HTERT RPE-1 (cell line): ENCODE results near the gene TRAPPC12.

Experiments used
- in situ Hi-C: fragments of 300-500 bp; cut with MboI; formaldehyde crosslinking; loops from 4 replicates; pipeline ENCODE4 v1.14.3; 2020; ENCODE audit warnings: low sequenced_read_pairs

The TRAPPC12 gene

DNA sequence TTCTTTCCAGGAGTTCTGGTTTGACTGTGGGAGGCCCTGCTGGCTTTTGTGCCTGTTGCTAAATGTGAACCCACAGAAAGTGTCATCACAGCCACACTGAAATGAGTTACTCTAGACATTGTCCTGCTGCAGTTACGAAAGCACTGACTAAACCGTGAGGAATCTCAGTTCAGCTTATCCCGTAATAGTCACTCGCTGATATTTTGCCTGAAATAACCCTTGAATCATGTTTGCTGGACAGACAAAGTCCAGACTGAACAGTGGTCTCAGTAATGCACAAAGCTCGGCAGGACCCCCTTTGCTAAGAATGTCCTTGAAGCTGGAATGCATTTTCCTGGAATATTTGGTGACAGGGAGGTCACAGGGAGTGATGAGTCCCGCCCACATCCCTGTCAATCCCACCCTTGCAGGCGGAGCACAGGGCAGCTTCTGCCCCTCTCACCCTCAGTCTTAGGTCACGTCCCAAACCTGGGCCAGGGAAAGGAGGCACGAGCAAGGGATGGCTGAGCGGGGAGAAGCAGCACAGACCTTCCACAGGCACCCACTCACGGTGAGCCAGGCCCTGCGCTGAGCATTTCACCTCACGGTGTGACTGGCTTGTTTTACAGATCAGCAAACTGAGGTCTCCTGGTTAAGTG is 86.5 kb downstream of the TRAPPC12 start:
- in situ Hi-C loops = no loop called here

DNA sequence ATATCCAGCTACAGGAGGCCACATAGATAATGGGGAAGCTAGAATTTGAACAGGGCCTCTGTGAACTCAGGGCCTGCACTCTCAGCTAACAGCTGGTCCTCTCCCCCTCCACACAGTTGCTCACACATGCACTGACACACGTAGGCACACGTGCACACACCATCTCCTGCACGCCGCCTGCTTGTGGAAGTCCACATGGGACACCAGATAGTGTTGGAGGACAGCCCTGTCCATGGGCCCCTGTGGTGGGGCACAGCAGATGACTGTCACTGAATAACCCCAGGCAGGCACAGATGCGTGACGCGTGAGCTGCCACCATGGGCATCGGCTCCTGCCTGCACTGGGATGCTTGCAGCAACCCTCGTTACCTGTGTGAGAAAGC is 87.0 kb downstream of the TRAPPC12 start:
- in situ Hi-C loops = no loop called here

DNA sequence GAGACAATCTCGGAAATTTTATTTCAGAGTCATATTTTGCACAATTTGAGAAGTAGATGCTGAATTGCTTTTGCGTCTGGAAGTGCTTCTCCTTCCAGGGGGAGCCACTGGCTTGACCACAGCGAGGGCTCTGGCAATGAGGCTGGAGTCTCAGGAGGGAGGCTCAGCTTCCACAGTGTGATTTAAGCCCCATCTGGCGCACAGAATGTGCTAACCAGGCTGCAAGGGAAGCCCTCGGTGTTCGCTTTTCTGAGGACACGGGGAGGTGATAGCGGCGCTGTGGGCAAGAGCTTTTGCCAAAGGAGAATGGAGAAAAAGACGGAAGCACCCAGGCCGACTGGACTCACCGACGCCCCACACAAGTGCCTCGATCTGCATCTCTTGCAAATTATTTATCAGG is 87.5 kb downstream of the TRAPPC12 start:
- in situ Hi-C loops = no loop called here

DNA sequence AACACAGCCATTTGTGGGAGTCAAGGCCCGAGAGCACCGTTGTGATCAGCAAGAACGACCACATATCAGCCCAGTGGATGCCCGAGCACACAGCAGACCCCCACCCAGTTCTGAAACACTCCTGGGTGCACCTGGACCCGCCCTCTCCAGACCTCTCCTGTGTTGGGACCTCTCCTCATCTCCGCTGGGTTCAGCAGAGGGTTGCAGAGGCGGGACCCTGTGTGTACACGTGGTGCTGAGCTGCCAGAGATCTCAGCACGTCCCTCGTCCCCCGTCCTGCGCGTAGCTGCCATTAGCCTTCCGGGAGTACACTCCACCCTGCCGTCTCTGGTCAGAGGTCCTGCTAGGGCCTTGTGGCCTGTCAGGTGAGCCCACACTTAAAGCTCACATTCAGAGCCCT is 88.2 kb downstream of the TRAPPC12 start:
- in situ Hi-C loops = no loop called here

DNA sequence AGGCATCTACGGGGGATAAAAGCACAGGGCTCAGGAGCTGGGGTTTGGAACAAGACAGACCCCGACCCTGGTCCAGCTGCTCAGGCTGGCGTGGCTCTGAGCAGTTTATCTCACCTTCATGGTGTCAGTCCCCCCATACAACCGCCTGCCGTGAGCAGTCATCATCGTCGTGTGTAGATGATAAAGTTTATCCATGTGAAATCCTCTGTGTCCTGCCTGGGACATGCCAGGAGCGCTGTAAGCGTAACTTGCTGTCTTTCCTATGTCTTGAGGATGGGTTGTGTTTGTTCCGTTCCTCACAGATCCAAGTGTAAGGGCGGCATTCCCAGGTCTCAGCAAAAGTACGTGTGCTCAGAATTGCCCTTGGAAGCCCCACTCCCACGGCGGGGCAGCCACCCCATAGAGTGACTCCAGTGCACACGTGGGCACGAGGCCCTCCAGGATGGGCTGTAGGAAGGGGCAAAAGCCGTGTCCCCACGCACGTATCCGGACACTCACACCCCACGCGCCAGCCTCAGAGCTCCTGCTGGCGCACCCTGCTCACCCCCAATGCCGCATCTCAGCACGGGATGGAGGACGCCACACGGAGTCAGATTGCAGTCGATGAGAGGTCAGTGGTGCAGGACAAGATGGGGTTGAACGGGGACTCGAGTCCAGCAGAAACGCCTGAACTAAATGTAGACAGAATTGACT is 88.9 kb downstream of the TRAPPC12 start:
- in situ Hi-C loops = no loop called here

DNA sequence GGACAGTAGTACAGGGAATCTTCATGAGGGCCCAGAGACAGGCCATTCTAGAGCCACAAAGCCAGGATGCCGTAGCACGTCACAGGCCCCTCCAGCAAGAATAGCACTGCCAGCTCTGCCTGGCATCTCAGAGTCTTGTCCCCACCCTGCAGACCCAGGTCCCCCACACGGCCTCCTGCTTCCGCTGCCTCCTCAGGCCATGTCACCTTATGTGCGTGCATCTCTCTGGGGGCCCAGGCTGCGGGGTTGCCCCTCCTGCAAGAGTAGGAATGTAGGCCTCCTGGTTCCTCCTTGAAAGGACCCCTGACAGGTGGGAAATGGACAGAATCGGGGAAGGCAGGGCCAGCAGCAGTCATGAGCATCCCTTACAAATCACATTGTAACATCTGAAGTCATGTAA is 90.0 kb downstream of the TRAPPC12 start:
- in situ Hi-C loops = no loop called here

DNA sequence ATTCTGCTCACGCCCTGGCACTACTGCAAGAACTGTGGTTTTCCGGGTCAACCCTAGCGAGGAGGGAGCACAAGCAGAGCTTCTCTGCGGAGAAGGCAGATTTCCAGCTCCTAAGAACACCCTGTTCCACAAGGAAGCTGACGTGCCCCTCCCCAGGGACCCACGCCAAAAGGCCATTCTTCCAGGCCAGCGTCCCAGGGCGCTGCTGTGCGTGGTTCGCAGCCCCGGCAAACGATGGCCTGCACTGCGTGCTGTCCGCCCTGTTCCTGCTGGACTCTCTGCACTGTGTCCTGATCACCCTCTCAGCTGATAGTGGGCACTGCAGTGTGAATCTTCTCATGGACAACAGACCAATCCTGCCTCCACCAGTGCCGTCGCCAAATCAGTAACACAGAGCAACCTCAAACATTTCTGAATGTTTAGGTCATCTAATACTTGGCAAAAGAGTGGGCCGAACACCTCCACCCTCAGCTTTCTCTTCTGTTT is 90.7 kb downstream of the TRAPPC12 start:
- in situ Hi-C loops = no loop called here

DNA sequence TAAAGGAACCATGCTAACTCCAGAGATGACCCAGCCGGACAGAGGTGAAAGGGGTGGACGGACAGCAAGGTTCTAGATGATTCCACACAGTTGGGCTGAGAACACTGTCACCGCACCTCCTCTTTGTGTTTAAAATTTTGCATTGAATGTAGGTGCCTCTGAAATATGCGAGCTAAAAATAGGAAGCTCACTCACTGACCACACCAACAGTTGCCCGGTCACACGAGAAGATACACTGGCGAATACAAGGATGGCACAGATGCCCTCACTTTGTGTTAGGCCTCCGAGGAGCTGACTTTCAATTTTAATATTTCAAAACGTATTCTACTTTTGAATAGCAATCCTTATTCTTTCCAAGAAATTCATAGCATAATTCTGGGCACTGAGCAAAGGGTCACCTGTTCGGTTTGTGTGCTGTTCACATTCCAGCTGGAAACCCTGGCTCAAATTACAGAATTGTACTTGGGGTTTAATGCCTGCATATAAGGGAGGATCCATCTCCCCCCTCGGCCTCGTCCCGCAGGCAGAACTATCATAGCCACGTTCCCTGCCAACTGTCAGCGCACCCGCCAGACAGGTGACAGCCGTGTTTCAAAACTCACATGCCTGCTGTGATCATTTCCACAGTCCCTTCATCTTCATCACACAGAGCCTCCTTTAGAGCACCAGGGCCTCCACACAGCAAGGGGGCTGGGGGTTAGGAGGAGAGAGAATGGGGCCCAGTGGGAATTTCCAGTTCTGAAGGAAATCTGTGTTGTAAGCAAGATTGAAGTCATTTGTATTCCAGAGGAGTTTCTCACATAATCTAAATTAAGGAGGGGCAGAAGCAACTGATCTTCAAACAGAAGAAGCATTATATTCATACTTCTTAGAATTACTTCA is 91.6 kb downstream of the TRAPPC12 start:
- in situ Hi-C loops = no loop called here

DNA sequence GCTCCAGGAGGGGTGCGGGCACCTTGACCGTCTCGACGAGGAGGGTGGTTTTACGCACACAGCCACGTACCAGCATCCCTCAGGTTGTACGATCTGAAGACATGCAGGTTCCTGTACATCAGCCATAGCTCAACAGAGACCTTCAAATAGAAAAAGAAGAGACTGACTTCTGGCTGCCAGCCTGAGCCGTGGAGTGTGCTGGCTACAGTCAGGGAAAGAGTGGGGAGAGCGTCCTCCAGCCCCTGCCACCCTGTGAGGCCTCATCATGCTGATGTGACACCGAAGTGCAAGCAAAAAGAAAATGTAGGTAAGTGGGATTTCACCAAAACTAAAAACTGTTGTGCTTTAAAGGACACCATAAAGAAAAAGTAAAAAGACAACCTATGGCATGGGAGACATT is 92.8 kb downstream of the TRAPPC12 start:
- in situ Hi-C loops = no loop called here

DNA sequence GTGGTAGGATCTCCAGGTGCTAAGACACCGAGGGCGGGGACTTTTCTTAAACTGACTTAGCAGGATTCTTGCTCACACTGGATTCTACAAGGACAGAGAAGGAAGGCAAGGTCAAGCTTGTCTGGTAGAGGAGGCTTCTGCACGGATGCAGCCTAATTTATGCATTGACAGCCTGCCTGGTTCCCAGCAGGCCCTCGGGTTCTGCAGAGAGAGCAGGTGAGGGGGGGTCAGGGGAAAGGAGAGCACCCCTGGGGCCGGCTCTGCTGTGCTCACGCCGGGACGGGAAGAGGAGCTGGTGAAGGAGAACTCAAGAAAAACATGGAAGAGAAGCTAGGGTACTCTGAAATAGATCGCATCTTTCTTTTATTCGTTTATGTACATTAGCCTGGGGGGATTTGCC is 93.5 kb downstream of the TRAPPC12 start:
- in situ Hi-C loops = no loop called here

DNA sequence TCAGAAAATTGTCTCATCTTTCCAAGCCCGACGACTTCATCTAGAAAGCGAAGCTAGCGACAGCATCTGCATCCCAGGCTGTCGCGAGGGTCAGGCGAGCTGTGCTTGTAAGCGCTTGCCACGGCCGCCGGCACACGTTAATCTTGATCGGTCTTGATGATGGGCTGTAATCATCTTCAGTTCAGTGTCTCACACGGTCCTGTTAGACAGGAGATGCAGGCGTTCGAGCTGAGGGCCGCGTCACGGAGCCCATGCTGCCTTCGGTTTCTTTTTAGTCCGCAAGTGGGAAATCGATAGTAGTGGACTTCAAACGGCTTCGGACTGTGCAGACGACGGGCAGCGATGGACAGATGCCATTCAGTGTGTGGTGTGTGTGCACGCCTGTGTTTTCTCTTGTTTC is 96.3 kb downstream of the TRAPPC12 start:
- in situ Hi-C loops = no loop called here

DNA sequence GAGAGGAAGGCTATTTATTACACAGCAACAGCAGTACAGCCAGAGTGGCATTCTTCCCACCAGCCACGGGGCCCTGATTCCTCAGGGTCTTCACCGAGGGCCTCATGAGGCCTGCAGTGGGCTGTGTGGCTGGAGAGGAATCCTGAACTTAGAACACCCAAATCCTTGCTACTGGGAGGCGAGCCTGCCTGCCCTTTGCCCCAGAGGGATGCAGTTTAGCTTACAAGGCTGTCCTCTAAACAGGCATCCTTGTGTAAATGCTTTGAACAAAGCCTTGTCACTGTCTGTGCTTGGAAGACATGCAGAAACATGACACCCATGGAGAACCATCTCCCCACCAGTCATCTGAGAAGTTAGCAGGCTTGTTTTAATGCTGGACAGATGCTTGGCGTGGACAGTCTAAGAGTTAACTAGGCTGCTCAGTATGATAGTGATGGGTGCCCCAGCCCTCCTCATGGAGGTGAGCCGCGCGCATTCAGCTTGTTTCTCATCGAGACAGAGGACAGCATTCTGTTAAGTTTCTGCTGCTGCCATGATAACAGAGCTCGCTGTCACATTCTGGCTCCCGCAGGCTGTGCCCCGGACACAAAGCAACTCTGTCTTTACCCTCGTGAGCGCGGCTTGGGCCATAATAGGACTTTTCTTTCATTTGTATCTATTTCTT is 97.0 kb downstream of the TRAPPC12 start:
- in situ Hi-C loops = no loop called here

DNA sequence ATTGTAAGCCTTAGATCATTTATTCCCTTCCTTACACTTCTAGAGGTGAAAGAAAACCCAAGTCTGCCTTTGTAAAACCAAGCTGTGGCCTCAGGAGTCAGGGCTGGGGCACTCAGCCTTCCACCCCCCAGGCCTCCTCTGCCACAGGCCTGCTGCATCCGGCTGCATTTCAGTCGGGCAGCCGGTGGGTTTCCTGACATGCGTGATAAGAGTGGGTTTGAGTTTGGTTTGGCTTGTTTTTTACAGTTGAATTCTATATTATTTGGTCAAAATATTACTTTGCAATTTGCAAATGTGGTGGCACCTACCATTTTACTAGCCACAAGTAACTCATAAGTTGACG is 97.5 kb downstream of the TRAPPC12 start:
- in situ Hi-C loops = no loop called here

DNA sequence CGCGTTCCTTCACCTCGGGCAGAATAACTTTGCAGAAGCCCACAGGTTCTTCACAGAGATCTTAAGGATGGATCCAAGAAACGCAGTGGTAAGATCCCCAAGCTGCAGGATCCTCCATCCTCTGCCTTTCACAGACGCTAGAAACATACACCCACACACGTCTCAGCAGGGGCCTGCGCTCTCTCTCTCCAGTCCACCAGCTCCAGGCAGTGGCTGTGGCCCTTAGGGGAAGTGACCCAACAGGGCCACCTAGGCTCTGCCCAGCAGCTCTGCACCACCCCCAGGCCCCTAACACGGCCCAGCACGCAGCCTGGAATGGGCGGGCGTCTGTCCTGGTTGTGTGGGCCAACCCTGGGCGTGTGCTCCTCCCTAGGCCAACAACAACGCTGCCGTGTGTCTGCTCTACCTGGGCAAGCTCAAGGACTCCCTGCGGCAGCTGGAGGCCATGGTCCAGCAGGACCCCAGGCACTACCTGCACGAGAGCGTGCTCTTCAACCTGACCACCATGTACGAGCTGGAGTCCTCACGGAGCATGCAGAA is 99.4 kb downstream of the TRAPPC12 start:
- in situ Hi-C loops = no loop called here

DNA sequence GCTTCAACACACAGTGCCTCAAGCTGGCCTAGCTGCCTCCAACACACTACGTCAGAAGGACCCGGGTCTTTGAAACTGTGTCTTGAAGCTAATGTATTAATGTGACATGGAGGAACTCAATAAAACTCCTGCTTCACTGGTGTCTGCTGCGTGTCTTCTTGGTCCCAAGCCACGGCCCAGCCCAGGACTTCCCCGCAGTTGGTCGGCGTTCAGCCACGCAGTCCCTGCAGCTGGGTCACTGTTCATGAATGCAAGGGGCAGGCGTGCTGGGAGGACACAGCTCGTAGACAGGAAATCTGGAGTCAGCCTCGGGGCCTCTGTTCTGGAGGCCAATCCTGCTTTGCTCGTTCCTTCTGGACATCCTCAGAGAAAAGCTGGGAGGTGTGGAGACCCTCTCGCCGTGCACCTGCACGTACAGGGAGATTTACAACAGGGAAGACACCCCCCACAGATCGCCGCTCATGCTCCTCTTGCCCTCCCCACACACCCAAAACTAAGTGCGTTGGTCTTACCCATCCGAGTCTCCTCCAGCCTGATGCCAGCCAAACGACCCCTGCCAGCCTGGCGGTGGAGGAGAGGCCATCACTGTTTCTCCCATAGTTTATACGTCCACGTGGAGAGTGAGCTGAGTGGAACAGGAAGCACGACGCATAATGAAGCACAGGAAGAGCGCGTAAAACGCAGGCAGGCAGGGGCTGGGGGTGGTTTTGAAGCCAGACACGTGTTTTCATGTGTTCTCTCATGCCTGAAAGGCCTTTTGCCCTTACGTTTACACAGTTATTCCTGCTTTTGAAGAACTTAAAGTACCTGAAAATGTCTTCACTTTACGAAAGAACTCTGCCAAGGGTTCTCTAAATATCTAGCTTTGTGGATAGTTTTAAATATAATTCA is 100.2 kb downstream of the TRAPPC12 start:
- in situ Hi-C loops = no loop called here

DNA sequence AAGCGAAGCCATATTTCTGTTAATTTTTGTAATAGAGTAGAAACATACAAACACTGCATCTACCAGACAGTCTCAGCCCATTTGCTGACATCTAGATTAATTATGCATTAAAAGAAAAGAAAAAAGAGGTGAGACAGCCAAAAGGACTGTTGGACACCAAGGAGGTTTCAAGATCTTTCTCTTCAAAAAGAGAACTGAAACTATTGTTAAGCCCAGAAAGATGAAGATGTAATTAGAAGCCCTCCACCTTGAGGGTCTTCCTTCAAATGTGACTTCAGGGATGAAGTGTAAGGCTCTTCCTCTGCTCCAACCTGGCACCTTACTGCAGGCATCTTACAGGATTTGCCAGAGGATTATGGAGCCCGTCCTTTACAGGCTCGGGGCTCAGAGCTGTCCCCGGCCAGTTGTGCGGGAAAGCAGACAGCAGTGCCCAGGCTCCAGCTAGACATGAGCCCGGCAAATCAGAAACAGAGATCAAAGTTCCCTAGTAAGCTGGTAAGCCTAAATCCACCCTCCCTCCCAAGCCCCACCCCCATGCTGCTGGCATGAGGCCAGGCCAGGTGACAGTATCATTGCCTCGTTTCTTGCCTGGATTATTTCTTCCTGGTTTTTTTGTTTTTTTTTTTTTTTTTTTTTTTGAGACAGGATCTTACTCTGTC is 101.0 kb downstream of the TRAPPC12 start:
- in situ Hi-C loops = no loop called here

DNA sequence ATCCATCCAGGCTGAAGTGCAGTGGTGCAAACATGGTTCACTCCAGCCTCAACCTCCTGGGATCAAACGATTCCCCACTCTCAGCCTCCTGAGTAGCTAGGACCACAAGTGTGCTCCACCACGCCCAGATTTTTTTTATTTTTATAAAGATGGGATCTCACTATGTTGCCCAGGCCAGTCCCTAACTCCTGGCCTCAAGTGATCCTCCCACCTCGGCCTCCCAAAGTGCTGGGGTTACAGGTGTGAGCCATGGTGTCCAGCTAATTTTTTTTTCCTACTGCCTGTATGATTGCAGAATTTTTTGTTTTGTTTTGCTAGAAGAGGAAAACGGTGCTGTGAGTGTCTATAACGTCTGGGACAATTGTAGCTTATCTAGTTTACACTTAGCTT is 101.5 kb downstream of the TRAPPC12 start:
- in situ Hi-C loops = no loop called here

DNA sequence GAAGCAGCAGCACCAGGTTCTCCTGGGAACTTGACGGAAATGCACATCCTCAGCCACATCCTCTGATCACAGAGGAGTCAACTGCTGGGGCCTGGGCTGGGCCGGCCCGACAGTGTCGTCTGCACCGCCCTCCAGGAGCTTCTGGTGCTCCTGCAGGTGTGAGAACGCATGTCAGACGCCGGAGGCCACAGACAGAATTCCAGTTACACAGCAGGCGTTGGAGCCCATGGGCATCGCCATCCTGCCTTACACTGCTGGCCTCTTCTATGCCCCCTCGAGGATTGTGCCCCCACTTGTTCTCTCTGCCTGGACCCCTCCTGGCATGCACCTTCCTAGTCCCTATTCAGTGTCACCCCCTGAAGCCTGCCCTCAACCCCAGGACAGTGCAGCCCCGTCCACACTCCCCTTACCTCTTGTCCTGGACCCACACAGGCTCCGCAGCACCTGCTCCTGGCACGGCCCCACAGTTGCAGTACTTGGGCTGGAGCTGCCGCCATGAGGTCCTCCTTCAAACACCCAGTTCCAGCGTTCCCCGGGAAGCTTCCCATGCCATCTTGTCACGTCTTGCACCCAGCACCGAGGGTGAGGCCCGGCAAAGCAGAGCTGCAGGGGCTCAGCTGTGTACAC is 102.4 kb downstream of the TRAPPC12 start:
- in situ Hi-C loops = no loop called here

DNA sequence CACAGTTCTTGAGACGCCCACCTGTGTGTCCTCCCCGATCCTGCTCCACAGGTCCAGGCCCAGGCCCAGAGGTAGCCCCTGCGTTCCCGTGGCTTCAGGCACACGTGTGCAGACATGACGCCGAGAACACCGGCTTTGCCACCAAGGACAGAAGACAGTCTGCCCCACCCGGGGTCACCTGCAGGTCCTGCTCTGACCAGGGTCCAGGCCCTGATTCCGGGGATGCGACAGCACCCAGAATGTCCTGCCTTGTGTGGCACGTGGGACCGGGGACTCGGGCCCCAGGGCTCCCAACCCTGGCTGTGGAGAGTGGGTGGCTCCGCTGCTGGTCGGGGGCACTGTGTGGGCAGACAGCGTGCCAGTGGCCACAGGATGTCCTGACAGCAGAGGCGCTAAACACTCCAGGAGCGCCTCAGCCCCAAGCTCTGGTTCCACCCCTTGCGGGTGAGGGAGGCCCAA is 102.9 kb downstream of the TRAPPC12 start:
- in situ Hi-C loops = no loop called here
